ENCODE data around the gene MTG2. TPM values are rescaled to one million over a fixed set of nuclear protein-coding genes. Genes with fewer than 3 reads are reported as not detected.

Gene MTG2
- total and polyA plus RNA-seq, 2 of the 8 experiments (the other 6 are each of a cell fraction or from before 2014, with no cell fraction given): 14.4 to 22.8 TPM

GRCh38 chr20:62141397-62142251 lies 41.2 kb upstream of the MTG2 start:
- Histone ChIP-seq H3K27ac (ENCODE audit: low read depth, low read length) (no peak overlapping the region), H3K18ac (ENCODE audit: extremely low read depth, low read length) (no peak overlapping the region), H4K8ac (ENCODE audit: extremely low read depth, insufficient read depth, low read length) (peak overlapping the region; percentile 41; the same call in 1 of the 2 replicates), H2BK15ac (ENCODE audit: low read length) (no peak overlapping the region), H3K56ac (replicated peaks; ENCODE audit: insufficient read length, low read depth, low read length) (no peak overlapping the region), H3K4me3 (ENCODE audit: extremely low read depth in 1 of 4, insufficient read depth in 2 of 4, low read depth in 3 of 4, low read length in 4 of 4) (peak overlapping the region; percentile 43 to 81 (median 65)), H3K4ac (replicated peaks; ENCODE audit: insufficient read length, low read depth, low read length) (no peak overlapping the region), H3K27me3 (replicated peaks in 1 of 4; ENCODE audit: control insufficient read depth in 3 of 4, extremely low read depth in 1 of 4, insufficient read depth in 3 of 4, low read length in 3 of 4) (no peaks in the 10 kb centered on the region), H2AK5ac (ENCODE audit: low read depth, low read length) (no peak overlapping the region), H2BK5ac (ENCODE audit: low read depth, low read length) (no peak overlapping the region), H2AFZ (ENCODE audit: low read length) (no peak overlapping the region), H2BK20ac (ENCODE audit: low read length) (no peak overlapping the region), H3K23ac (ENCODE audit: insufficient read length) (peak overlapping the region; percentile 77), H3K9me3 (ENCODE audit: insufficient read depth in 2 of 2, low read depth in 1 of 2, low read length in 1 of 2) (no peaks in the 10 kb centered on the region), H3K14ac (ENCODE audit: insufficient read length) (no peak overlapping the region), H2BK12ac (ENCODE audit: low read depth, low read length) (no peak overlapping the region), H3K9ac (replicated peaks in 1 of 4; ENCODE audit: extremely low read depth in 1 of 4, low read depth in 3 of 4, low read length in 3 of 4) (peak overlapping the region in 2 of 4 experiments; percentile 89 to 92; a peak in 5 of 7 replicates), H3K79me2 (ENCODE audit: control insufficient read depth in 1 of 2, insufficient read depth in 2 of 2, low read length in 2 of 2) (peaks cover 39 to 66% of the 10 kb centered on the region in 2 experiments), H3K36me3 (ENCODE audit: control insufficient read depth in 2 of 4, insufficient read depth in 4 of 4, low read length in 3 of 4) (peaks cover 26 to 47% (median 36%) of the 10 kb centered on the region in 4 experiments), H4K91ac (replicated peaks; ENCODE audit: insufficient read length, low read length) (no peak overlapping the region), H3K4me2 (ENCODE audit: insufficient read depth in 1 of 2, low read depth in 2 of 2, low read length in 2 of 2) (peak overlapping the region; percentile 68 to 71), H3K79me1 (ENCODE audit: low read depth, low read length) (peaks cover 17% of the 10 kb centered on the region), H3K4me1 (replicated peaks in 1 of 4; ENCODE audit: control insufficient read depth in 3 of 4, insufficient read depth in 4 of 4, low read length in 3 of 4) (peaks cover 0 to 12% (median 4%) of the 10 kb centered on the region in 4 experiments; a peak in 5 of 7 replicates), H4K5ac (ENCODE audit: insufficient read length, low read depth, low read length) (no peak overlapping the region), H2BK120ac (replicated peaks; ENCODE audit: low read depth, low read length) (no peak overlapping the region), H4K20me1 (replicated peaks in 1 of 2; ENCODE audit: control insufficient read depth in 1 of 2, insufficient read depth in 2 of 2, low read length in 2 of 2) (peaks cover 38 to 54% of the 10 kb centered on the region in 2 experiments), H3K23me2 (ENCODE audit: low read depth, low read length) (peaks cover 3% of the 10 kb centered on the region; the same call in 1 of the 2 replicates)
- POLR2A ChIA-PET (ENCODE audit: partially characterized antibody): interaction anchor here (0.8 to 5.6 kb wide), 15 partner anchors 9 to 135 kb away, joined by 3 to 62 read pairs (median 5); partner anchors contain the start of genes LSM14B and MTG2
- CTCF ChIA-PET (ENCODE audit: partially characterized antibody): interaction anchor here (0.6 to 2.1 kb wide), 17 partner anchors 12 to 391 kb away, joined by 3 to 11 read pairs (median 3); partner anchors contain the start of gene ADRM1
- FAIRE-seq (no peak), DNase-seq (ENCODE audit: low read depth in 1 of 2, low spot score in 2 of 2) (no peak)
- 34% methylated on average over 14 of the region's 14 CpGs; no CpG with 5 or more reads in 1 of the 2 experiments for WGBS, 2 experiments (ENCODE audit: extremely low coverage in 1 of 2, insufficient coverage in 1 of 2, insufficient read length in 1 of 2, insufficient replicate concordance in 2 of 2, low coverage in 1 of 2, low lambda C conversion rate in 2 of 2, missing lambda C conversion rate in 1 of 2)
- TF ChIP-seq EZH2 (IDR thresholded peaks at IDR 0.05; ENCODE audit: low read depth, low read length, severe bottlenecking): no peak
- TF ChIP-seq POLR2AphosphoS5 (IDR thresholded peaks at IDR 0.05; ENCODE audit: low read depth, low read length): peak; percentile 66
- TF ChIP-seq BACH1 (IDR thresholded peaks at IDR 0.05; ENCODE audit: low read length): peak; percentile 42; the same call in 1 of the 2 replicates
- no peak for TF ChIP-seq EP300 (IDR thresholded peaks at IDR 0.05; ENCODE audit: borderline replicate concordance in 1 of 2, low read depth in 2 of 2, low read length in 2 of 2)
- no peak for TF ChIP-seq TCF12 (IDR thresholded peaks at IDR 0.05; ENCODE audit: low read depth, low read length)
- TF ChIP-seq CEBPB (IDR thresholded peaks at IDR 0.05; ENCODE audit: low read depth, low read length): no peak
- no peak for TF ChIP-seq MAFK (IDR thresholded peaks at IDR 0.05; ENCODE audit: low read depth, low read length)
- no peak for TF ChIP-seq TAF7 (optimal IDR thresholded peaks at IDR 0.05; ENCODE audit: borderline replicate concordance, low read depth, low read length)
- TF ChIP-seq MAX (IDR thresholded peaks at IDR 0.05): 0 out of 2 replicates have a peak, but pooled peaks have one; percentile 6
- TF ChIP-seq ZNF274 (IDR thresholded peaks at IDR 0.05; ENCODE audit: borderline replicate concordance, extremely low read depth, low read length): no peak
- no peak for TF ChIP-seq CTBP2 (IDR thresholded peaks at IDR 0.05; ENCODE audit: borderline replicate concordance, insufficient read depth, insufficient read length, low read length)
